GM12878 (cell line): ENCODE data around the gene ZNF655. TPM values are rescaled to one million over a fixed set of nuclear protein-coding genes. Genes with fewer than 3 reads are reported as not detected.
"Not testable (repeated sequence)": the region's sequence is repeated elsewhere in the genome, so short reads cannot be mapped to it uniquely, and the experiment has no call there.

Source experiments
- ATAC-seq: fragments of 200-7000 bp; cut with Tn5 transposase; 3 replicates; pipeline ENCODE4 v1.9.1; 2020; ENCODE audit warnings: mild to moderate bottlenecking, moderate library complexity
- BruUV-seq: library from RNA; stranded (reverse); fragments of 400-500 nt; replicated peaks from 2 replicates; lab custom pipeline; 2021; lab: Mats Ljungman, UMichigan
- CTCF ChIA-PET: fragments of 300-600 bp; sonication (Branson Sonifier 250); formaldehyde crosslinking; extraction: SDS; loops from one replicate; lab custom pipeline; 2021; ENCODE audit warnings: inconsistent platforms; lab: Yijun Ruan, JAX
- POLR2A ChIA-PET: fragments of 350-600 bp; formaldehyde crosslinking; extraction: SDS; loops from one replicate; lab custom pipeline; 2021; ENCODE audit warnings: inconsistent platforms; lab: Charles Lee
- RAD21 ChIA-PET: fragments of 300-600 bp; sonication (Branson Sonifier 250); formaldehyde crosslinking; loops from one replicate; lab custom pipeline; 2023; ENCODE audit warnings: antibody characterized with exemption; ENCODE audit not compliant: unreplicated experiment; lab: Charles Lee
- SMC1A ChIA-PET: fragments of 300-600 bp; sonication (Branson Sonifier 250); formaldehyde crosslinking; loops from one replicate; lab custom pipeline; 2023; ENCODE audit not compliant: unreplicated experiment, uncharacterized antibody; lab: Charles Lee
- DNase-seq: peaks from one replicate; pipeline ENCODE4 v3.0.0-alpha.2; 2011; ENCODE audit warnings: low read depth, low spot score
- FAIRE-seq: peaks from 3 replicates; lab custom pipeline; 2011; peaks lifted over from hg19 to GRCh38; lab: Jason Lieb, UNC
- H2AFZ ChIP-seq: 2 replicates; pipeline ENCODE4 v1.6.0; 2011; ENCODE audit warnings: low read depth, low read length, control low read depth; ENCODE audit not compliant: control insufficient read depth
- H3K27ac ChIP-seq: 2 replicates; pipeline ENCODE4 v1.5.1; 2011; ENCODE audit warnings: control low read depth; ENCODE audit not compliant: control insufficient read depth, insufficient read depth
- H3K27me3 ChIP-seq, 2 experiments: replicated peaks in 1 of 2; 2 replicates each; pipeline versions ENCODE4 v1.6.0 to v1.6.1; 2011; ENCODE audit warnings: low read length in 1 of 2; ENCODE audit not compliant: control insufficient read depth in 2 of 2, insufficient read depth in 2 of 2
- H3K36me3 ChIP-seq, 2 experiments: 2 replicates each; pipeline ENCODE4 v1.5.1; 2011; ENCODE audit warnings: low read length in 1 of 2; ENCODE audit not compliant: control insufficient read depth in 2 of 2, insufficient read depth in 2 of 2
- H3K4me1 ChIP-seq: 2 replicates; pipeline ENCODE4 v1.6.1; 2011; ENCODE audit warnings: mild to moderate bottlenecking, low read length, moderate library complexity, mixed read lengths; ENCODE audit not compliant: control insufficient read depth, insufficient read depth
- H3K4me2 ChIP-seq: 2 replicates; pipeline ENCODE4 v1.6.0; 2011; ENCODE audit warnings: control low read depth; ENCODE audit not compliant: control insufficient read depth, insufficient read depth
- H3K4me3 ChIP-seq: fragments of 200-600 bp; sonication (generic); 2 replicates; pipeline ENCODE4 v1.5.1; 2016
- H3K79me2 ChIP-seq: 2 replicates; pipeline ENCODE4 v1.6.0; 2011; ENCODE audit warnings: low read length; ENCODE audit not compliant: control insufficient read depth, insufficient read depth
- H3K9ac ChIP-seq: 2 replicates; pipeline ENCODE4 v1.8.0; 2011; ENCODE audit warnings: low read length, control low read depth, mixed read lengths; ENCODE audit not compliant: control insufficient read depth, insufficient read depth
- H3K9me3 ChIP-seq: replicated peaks from 3 replicates; pipeline ENCODE4 v1.5.1; 2011; ENCODE audit warnings: mild to moderate bottlenecking, low read length; ENCODE audit not compliant: control insufficient read depth, insufficient read depth
- H4K20me1 ChIP-seq: 2 replicates; pipeline ENCODE4 v1.6.0; 2011; ENCODE audit not compliant: control insufficient read depth, insufficient read depth
- WGBS: methylation state at CpG from one replicate; pipeline ENCODE4 v1.1.6; 2016; ENCODE audit warnings: low lambda C conversion rate; ENCODE audit not compliant: insufficient replicate concordance, insufficient coverage; ENCODE audit errors: missing lambda C conversion rate; 5-methylcytosine and 5-hydroxymethylcytosine counted together
- in situ Hi-C: fragments of 300-500 bp; cut with MboI; formaldehyde crosslinking; loops from 9 replicates; pipeline ENCODE4 v1.14.3; 2018; ENCODE audit warnings: mixed read lengths
- intact Hi-C: fragments of 100-400 bp; cut with micrococcal nuclease; formaldehyde crosslinking; loops from one replicate; pipeline ENCODE4 v1.14.2; 2022; ENCODE audit not compliant: unreplicated experiment
- polyA plus RNA-seq, 11 experiments: library from polyadenylated mRNA; depleted of rRNA in 4 of 11; unstranded in 6 of 11; stranded (reverse) in 5 of 11; fragments of >200 nt; fragmentation: Nextera tagmentation in 4 of 11; fragmentation: Illumina TruSeq in 1 of 11; extraction: Ambion mirVana in 4 of 11; extraction: Trizol in 1 of 11; gene quantifications; 1 replicate in 1 of 11; 2 replicates in 10 of 11; pipeline versions ENCODE4 v1.2.1 to v1.2.3, GENCODE V29; 2011 to 2016; ENCODE audit warnings: inconsistent platforms in 2 of 11, missing spikeins in 2 of 11, low read depth in 1 of 11
- total RNA-seq, 4 experiments: library from RNA; depleted of rRNA in 3 of 4; stranded (reverse); fragments of >200 nt in 3 of 4; fragmentation: Illumina TruSeq in 1 of 4; extraction: Trizol in 1 of 4; gene quantifications; 2 replicates each; pipeline versions ENCODE4 v1.2.1 to v1.2.3, GENCODE V29; 2013 to 2021

Gene ZNF655
- total and polyA plus RNA-seq, 10 of the 15 experiments (the other 5 are each of a cell fraction or from before 2014, with no cell fraction given): 14.5 to 107 (median 52.8) TPM

DNA sequence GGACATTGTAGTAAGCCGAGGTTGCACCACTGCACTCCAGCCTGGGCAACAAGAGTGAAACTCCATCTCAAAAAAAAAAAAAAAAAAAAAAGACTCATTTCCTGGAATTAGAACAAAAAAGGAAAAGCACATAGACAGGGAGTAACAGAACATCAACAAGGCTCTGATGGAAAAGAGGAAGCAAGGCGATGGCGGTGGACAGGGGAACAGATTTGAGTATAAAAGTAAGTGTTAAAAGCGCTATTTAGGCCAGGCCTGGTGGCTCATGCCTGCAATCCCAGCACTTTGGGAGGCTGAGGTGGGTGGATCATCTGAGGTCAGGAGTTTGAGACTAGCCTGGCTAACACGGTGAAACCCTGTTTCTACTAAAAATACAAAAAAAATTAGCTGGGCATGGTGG, 13.1 kb upstream of the ZNF655 start:
- H3K27ac ChIP-seq, H3K36me3 ChIP-seq, ATAC-seq, H3K79me2 ChIP-seq, BruUV-seq, H3K4me3 ChIP-seq, POLR2A ChIA-PET, RAD21 ChIA-PET, H3K4me2 ChIP-seq, in situ Hi-C loops, FAIRE-seq, DNase-seq, H2AFZ ChIP-seq, H3K9me3 ChIP-seq, H4K20me1 ChIP-seq, H3K27me3 ChIP-seq, intact Hi-C loops, CTCF ChIA-PET, H3K9ac ChIP-seq, H3K4me1 ChIP-seq, SMC1A ChIA-PET: not testable (repeated sequence)
- WGBS: 100% methylated on average over 5 of the region's 5 CpGs

DNA sequence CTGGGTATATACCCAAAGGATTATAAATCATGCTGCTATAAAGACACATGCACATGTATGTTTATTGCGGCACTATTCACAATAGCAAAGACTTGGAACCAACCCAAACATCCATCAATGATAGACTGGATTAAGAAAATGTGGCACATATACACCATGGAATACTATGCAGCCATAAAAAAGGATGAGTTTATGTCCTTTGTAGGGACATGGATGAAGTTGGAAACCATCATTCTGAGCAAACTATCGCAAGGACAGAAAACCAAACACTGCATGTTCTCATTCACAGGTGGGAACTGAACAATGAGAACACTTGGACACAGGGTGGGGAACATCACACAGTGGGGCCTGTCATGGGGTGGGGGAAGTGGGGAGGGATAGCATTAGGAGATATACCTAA, 8.9 kb upstream of the ZNF655 start:
- H4K20me1 ChIP-seq, H3K27me3 ChIP-seq, H3K4me2 ChIP-seq, H3K4me3 ChIP-seq, FAIRE-seq, H2AFZ ChIP-seq, H3K9ac ChIP-seq, in situ Hi-C loops, RAD21 ChIA-PET, DNase-seq, CTCF ChIA-PET, H3K4me1 ChIP-seq, BruUV-seq, H3K9me3 ChIP-seq, intact Hi-C loops, H3K36me3 ChIP-seq, H3K27ac ChIP-seq, ATAC-seq: not testable (repeated sequence)
- WGBS: 100% methylated on average over 1 of the region's 2 CpGs
- ChIA-PET POLR2A (interaction anchor here (0.6 kb wide), 1 partner anchor 18 kb away, joined by 3 read pairs; no protein-coding TSS in a partner anchor), SMC1A (interaction anchor here (0.6 kb wide), 1 partner anchor 84 kb away, joined by 3 read pairs; no protein-coding TSS in a partner anchor)
- H3K79me2 ChIP-seq: peaks cover 13% of the 10 kb centered on the region
